Iris pigment epithelial cell (primary cell): ENCODE measurements around the gene GALNTL6.
"Not testable (repeated sequence)": the region's sequence is repeated elsewhere in the genome, so short reads cannot be mapped to it uniquely, and the experiment has no call there.

Experiments used
- DNase-seq: peaks from one replicate; pipeline ENCODE4 v3.0.0-alpha.2; 2011; ENCODE audit warnings: low read depth

Gene GALNTL6

GRCh38 chr4:172662113-172662512, 848.9 kb downstream of the GALNTL6 start:
- DNase-seq: no peak

GRCh38 chr4:172666711-172667368, 853.6 kb downstream of the GALNTL6 start:
- peak; percentile 19 for DNase-seq

GRCh38 chr4:172674811-172675210, 861.6 kb downstream of the GALNTL6 start:
- no peak for DNase-seq

DNA sequence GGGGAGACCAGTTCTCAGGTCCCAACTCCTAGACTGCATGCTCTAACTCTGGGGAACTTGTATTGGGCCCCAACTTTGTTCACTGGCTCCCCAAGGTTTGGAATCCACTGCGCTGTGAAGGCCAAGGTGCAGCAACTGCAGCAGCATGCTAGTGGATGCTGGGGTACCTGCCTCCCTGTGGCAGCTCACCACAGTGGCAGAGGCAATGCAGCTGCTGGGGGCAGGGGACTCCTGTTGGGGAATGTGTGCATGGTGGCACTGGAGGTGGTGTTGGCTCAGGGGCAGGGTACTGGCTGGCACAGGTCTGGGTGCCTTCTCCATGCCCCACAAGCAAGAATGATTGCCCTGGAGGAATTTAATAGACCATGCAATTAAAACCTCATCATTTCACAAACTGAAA, 862.0 kb downstream of the GALNTL6 start:
- DNase-seq: no peak

- DNase-seq: peak; percentile 10
Measured at GRCh38 chr4:172680691-172681090, 867.5 kb downstream of the GALNTL6 start.

DNA sequence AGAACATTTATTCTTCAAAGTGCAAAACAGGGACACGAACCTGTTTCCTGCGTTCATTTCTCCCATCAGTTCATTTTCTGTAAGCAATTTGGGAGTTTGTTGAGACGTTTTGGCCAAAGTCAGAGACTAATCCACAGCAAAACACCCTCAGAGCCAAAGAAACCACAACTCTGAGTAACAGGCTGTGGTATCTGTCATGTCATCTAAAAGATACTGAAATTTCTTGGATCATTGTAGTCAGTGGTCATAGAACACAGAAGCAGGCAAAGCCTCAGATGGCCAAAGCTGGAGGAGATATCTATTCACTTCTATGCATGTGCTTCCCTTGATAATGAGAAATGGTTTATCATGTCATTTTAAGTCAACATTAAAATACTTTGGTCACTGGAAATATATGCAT, 869.8 kb downstream of the GALNTL6 start:
- DNase-seq: peak; percentile 31

DNA sequence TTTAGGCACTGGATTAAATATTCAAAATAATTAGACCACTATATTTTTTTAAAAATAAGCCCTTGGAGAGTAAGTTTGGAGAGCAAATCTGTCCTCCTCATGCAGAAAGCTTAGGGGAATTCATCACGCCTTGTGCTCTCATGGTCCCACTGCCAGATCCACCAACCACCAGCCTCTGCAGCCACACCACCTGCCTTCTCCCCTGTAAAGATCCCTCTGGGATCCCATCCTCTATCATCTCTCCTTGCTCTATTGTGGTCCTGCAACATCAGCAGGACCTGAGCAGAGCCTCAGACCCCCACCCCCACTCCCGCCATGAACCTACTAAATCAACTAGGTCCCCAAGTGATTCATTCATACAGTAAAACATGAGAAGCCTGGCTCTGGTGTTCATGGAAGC, 872.8 kb downstream of the GALNTL6 start:
- no peak for DNase-seq

GRCh38 chr4:172688534-172688933, 875.3 kb downstream of the GALNTL6 start:
- no peak for DNase-seq

- no peak for DNase-seq
Measured at GRCh38 chr4:172691552-172691951, 878.3 kb downstream of the GALNTL6 start.

GRCh38 chr4:172692701-172693100, 879.5 kb downstream of the GALNTL6 start:
- DNase-seq: no peak

- DNase-seq: no peak
Measured at GRCh38 chr4:172698256-172698655, 885.1 kb downstream of the GALNTL6 start.

GRCh38 chr4:172705565-172705964, 892.4 kb downstream of the GALNTL6 start:
- no peak for DNase-seq

GRCh38 chr4:172706000-172706399, 892.8 kb downstream of the GALNTL6 start:
- DNase-seq: no peak

- no peak for DNase-seq
Measured at GRCh38 chr4:172707622-172708021, 894.4 kb downstream of the GALNTL6 start.

- no peak for DNase-seq
Measured at GRCh38 chr4:172708184-172708583, 895.0 kb downstream of the GALNTL6 start.

DNA sequence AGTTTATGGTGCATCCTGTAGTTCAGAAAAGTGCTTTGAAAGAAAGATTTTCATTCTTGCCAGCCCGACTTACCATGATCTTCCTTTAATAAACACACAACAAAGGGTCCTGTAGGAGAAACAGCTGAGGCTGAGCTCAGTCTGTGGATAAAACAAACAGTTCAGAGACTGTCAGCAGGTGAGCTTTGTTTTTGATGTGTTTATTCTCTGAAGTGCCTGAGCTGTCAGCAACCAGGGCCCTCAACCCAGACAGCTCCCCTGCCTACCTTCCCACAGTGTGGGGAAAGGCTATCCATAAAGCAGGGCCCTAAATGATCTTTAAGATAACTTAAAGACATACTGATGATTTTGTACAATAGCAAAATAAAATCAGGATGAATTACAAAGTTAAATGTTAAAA, 896.2 kb downstream of the GALNTL6 start:
- DNase-seq: no peak

DNA sequence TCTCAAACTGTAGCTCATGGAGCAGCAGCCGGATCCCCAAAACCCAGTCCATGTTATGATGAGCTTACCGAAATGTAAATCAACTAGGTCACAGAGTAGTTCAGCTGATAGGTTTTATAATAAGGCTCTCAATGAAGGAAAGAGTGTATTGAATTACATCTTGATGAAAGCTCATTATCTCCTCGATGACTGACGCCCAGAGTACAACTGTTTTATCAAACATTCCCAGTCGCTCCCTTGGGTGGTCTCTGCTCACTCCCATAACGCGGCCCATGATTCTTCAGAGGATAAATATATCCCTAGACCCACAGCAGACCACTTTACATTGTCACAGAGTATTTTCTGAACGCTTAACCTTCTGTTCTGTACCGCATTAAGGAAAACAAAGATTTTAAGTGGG, 903.1 kb downstream of the GALNTL6 start:
- no peak for DNase-seq

GRCh38 chr4:172721659-172722058, 908.5 kb downstream of the GALNTL6 start:
- no peak for DNase-seq

GRCh38 chr4:172725581-172725980, 912.4 kb downstream of the GALNTL6 start:
- peak; percentile 44 for DNase-seq

DNA sequence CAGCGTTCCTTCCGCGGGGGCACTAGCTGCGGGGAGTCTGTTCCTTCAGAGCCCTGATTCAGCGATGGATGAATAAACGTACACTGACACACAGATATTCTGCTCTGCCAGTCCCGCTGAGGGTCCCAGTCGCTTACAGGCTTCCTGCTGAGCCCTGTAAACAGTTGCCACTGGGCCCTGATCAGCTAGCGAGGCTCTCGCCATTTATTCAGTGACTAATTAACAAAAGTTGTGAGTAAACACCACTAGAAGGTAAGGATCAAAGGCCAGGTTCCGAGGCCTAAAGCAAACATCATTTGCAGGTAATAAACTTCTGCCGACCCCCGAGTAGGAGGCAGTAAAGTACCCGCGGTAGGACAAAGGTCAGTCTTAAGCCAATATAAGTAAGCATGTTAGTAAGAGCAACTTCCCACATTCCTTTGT, 912.8 kb downstream of the GALNTL6 start:
- DNase-seq: peak; percentile 11

DNA sequence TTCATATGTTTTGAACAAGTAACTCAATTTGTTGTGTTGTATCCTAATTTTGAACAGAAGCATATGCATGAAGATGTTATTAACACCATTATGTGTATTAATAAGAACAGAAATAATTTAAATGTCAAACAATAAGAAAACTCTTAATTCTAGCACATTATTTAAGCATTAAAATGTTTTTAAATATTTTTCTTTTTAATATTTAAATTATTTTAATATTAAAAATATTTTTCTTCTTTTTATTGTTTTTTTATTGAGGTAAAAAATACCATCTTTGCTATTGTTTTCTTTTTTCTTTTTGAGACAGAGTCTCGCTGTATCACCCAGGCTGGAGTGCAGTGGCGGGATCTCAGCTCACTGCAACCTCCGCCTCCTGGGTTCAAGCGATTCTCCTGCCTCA, 914.4 kb downstream of the GALNTL6 start:
- DNase-seq: no peak

DNA sequence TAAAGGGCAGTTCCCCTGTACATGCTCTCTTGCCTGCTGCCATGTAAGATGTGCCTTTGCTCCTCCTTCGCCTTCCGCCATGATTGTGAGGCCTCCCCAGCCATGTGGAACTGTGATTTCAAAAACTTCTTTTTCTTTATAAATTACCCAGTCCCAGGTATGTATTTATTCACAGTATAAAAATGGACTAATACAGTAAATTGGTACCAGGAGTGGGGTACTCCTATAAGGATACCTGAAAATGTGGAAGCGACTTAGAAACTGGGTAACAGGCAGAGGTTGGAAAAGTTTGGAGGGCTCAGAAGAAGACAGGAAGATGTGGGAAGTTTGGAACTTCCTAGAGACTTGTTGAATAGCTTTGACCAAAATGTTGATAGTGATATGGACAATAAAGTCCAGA, 920.4 kb downstream of the GALNTL6 start:
- DNase-seq: not testable (repeated sequence)

DNA sequence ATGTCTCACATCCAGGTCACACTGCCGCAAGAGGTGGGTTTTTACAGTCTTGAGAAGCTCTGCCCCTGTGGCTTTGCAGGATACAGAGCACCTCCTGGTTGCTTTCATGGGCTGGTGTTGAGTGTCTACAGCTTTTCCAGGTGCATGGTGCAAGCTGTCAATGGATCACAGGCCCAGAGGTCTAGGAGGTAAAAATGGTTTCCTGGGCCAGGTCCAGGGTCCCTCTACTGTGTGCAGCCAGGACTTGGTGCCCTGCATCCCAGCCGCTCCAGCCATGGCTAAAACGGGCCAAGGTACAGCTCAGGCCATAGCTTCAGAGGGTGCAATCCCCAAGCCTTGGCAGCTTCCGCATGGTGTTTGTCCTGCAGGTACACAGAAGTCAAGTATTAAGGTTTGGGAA, 921.4 kb downstream of the GALNTL6 start:
- DNase-seq: no peak

DNA sequence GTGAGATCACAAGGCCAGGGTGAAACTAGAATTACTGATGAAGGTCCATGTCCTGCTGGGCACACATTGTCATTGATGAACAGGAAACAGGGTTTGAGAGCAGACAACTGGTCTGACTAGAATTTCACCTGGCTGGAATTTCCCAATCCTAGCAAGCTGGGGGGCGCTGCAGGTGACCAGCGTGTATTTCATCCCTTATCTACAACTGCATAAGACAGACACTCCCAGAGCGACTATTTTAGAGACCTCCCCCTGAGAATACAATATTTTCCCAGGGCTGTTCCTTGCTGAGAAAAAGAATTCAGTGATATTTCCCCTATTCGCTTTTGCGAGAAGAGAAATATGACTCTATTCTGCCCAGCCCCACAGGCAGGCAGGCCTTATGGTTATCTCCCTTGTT, 922.8 kb downstream of the GALNTL6 start:
- DNase-seq: no peak

GRCh38 chr4:172740434-172740833, 927.2 kb downstream of the GALNTL6 start:
- DNase-seq: no peak
